Neural crest cell (in vitro differentiated cells): Measurements from ENCODE around the gene SPDYE3. TPM values are rescaled to one million over a fixed set of nuclear protein-coding genes. Genes with fewer than 3 reads are reported as not detected.
"Not testable (repeated sequence)": the region's sequence is repeated elsewhere in the genome, so short reads cannot be mapped to it uniquely, and the experiment has no call there.

ENCODE experiments used
- DNase-seq: peaks from one replicate; pipeline ENCODE4 v3.0.0; 2021; ENCODE audit warnings: low read depth, mixed read lengths, low spot score
- H3K27ac Mint-ChIP-seq: one replicate; pipeline ENCODE4 v1.8.0; 2021; ENCODE audit warnings: mild to moderate bottlenecking, mixed read lengths; ENCODE audit not compliant: unreplicated experiment
- H3K27me3 Mint-ChIP-seq: 2 replicates; pipeline ENCODE4 v1.8.0; 2021; ENCODE audit warnings: low read depth, mild to moderate bottlenecking, mixed read lengths
- H3K36me3 Mint-ChIP-seq: 2 replicates; pipeline ENCODE4 v1.8.0; 2021; ENCODE audit warnings: low read depth, mild to moderate bottlenecking, mixed read lengths
- H3K4me1 Mint-ChIP-seq: 2 replicates; pipeline ENCODE4 v1.8.0; 2021; ENCODE audit warnings: mixed read lengths
- H3K4me3 Mint-ChIP-seq: one replicate; pipeline ENCODE4 v1.8.0; 2021; ENCODE audit warnings: mild to moderate bottlenecking, mixed read lengths
- H3K9me3 Mint-ChIP-seq: 2 replicates; pipeline ENCODE4 v1.8.0; 2021; ENCODE audit warnings: mixed read lengths
- CTCF ChIP-seq: fragments of 200-600 bp; sonication (generic); conservative IDR thresholded peaks from 2 replicates; pipeline ENCODE4 v1.5.0; 2021; ENCODE audit warnings: antibody characterized with exemption, mild to moderate bottlenecking
- long read RNA-seq: library from polyadenylated mRNA; unstranded; transcript quantifications from one replicate; pipeline ENCODE4 v2.0.0, GENCODE V29; 2020
- total RNA-seq: library from RNA; stranded (reverse); gene quantifications from 2 replicates; pipeline ENCODE4 v1.2.1, GENCODE V29; 2021

Gene SPDYE3
- not detected in 2 replicates for total RNA-seq
- long read RNA-seq, result 0 reads

- H3K4me3 Mint-ChIP-seq, DNase-seq, H3K9me3 Mint-ChIP-seq, H3K36me3 Mint-ChIP-seq, H3K27me3 Mint-ChIP-seq, H3K4me1 Mint-ChIP-seq: not testable (repeated sequence)
- peak within 1 kb of the TSS; percentile 78 for H3K27ac Mint-ChIP-seq
These were observed at the start of gene SPDYE3 for GRCh38 chr7:100307402-100307801. TSS of gene SPDYE3 (plus strand) at chr7:100307702. CDS start at chr7:100307886, 184 bp downstream.

- H3K9me3 Mint-ChIP-seq, H3K4me3 Mint-ChIP-seq, H3K27me3 Mint-ChIP-seq, DNase-seq, H3K36me3 Mint-ChIP-seq, H3K27ac Mint-ChIP-seq, H3K4me1 Mint-ChIP-seq: not testable (repeated sequence)
These were observed 47.5 kb upstream of the SPDYE3 start for GRCh38 chr7:100259984-100260383.

- H3K36me3 Mint-ChIP-seq, result not testable (repeated sequence)
These were observed 44.6 kb upstream of the SPDYE3 start for GRCh38 chr7:100262896-100263295.

GRCh38 chr7:100264223-100264622 is 43.3 kb upstream of the SPDYE3 start:
- not testable (repeated sequence) for H3K27me3 Mint-ChIP-seq, H3K9me3 Mint-ChIP-seq, DNase-seq, H3K4me3 Mint-ChIP-seq, H3K36me3 Mint-ChIP-seq, H3K27ac Mint-ChIP-seq
- peaks cover 12% of the 10 kb centered on the region for H3K4me1 Mint-ChIP-seq

More at GRCh38 chr7:100262896-100263295, 44.6 kb upstream of the SPDYE3 start:
- not testable (repeated sequence) for H3K9me3 Mint-ChIP-seq, H3K4me1 Mint-ChIP-seq, H3K4me3 Mint-ChIP-seq, H3K27ac Mint-ChIP-seq, DNase-seq, H3K27me3 Mint-ChIP-seq

GRCh38 chr7:100264669-100265165 is 42.8 kb upstream of the SPDYE3 start:
- H3K27me3 Mint-ChIP-seq, DNase-seq, H3K4me3 Mint-ChIP-seq, H3K27ac Mint-ChIP-seq, H3K9me3 Mint-ChIP-seq, H3K36me3 Mint-ChIP-seq: not testable (repeated sequence)
- H3K4me1 Mint-ChIP-seq, result peaks cover 17% of the 10 kb centered on the region

- H3K27me3 Mint-ChIP-seq, H3K4me3 Mint-ChIP-seq, DNase-seq, H3K27ac Mint-ChIP-seq, H3K9me3 Mint-ChIP-seq, H3K36me3 Mint-ChIP-seq: not testable (repeated sequence)
- peaks cover 27% of the 10 kb centered on the region for H3K4me1 Mint-ChIP-seq
These were observed 41.7 kb upstream of the SPDYE3 start for GRCh38 chr7:100265851-100266250.

- peak overlapping the region; percentile 89 for H3K27ac Mint-ChIP-seq
These were observed 40.7 kb upstream of the SPDYE3 start for GRCh38 chr7:100266576-100267354.

GRCh38 chr7:100267648-100268047 is 39.9 kb upstream of the SPDYE3 start:
- Mint-ChIP-seq H3K4me1 (peaks cover 32% of the 10 kb centered on the region), H3K27ac (no peak overlapping the region), H3K27me3 (no peaks in the 10 kb centered on the region), H3K36me3 (peaks cover 3% of the 10 kb centered on the region), H3K4me3 (peak overlapping the region; percentile 51), H3K9me3 (no peaks in the 10 kb centered on the region)
- DNase-seq, result no peak
- no peak for TF ChIP-seq CTCF

More at GRCh38 chr7:100266576-100267354, 40.7 kb upstream of the SPDYE3 start:
- Mint-ChIP-seq H3K4me1 (peaks cover 30% of the 10 kb centered on the region), H3K27me3 (no peaks in the 10 kb centered on the region), H3K36me3 (peaks cover 3% of the 10 kb centered on the region), H3K4me3 (peak overlapping the region; percentile 47), H3K9me3 (no peaks in the 10 kb centered on the region)
- no peak for DNase-seq
- no peak for TF ChIP-seq CTCF

- H3K4me1 Mint-ChIP-seq, result peaks cover 33% of the 10 kb centered on the region
- DNase-seq, H3K27me3 Mint-ChIP-seq, H3K27ac Mint-ChIP-seq, H3K36me3 Mint-ChIP-seq, H3K9me3 Mint-ChIP-seq: not testable (repeated sequence)
- H3K4me3 Mint-ChIP-seq, result peak overlapping the region; percentile 91
These were observed 38.6 kb upstream of the SPDYE3 start for GRCh38 chr7:100268882-100269281.

GRCh38 chr7:100269306-100270045 is 38.0 kb upstream of the SPDYE3 start:
- H3K9me3 Mint-ChIP-seq, H3K27me3 Mint-ChIP-seq, DNase-seq, H3K27ac Mint-ChIP-seq, H3K36me3 Mint-ChIP-seq: not testable (repeated sequence)
- H3K4me3 Mint-ChIP-seq, result peak overlapping the region; percentile 91
- peaks cover 33% of the 10 kb centered on the region for H3K4me1 Mint-ChIP-seq
